Thyroid gland (tissue), 4 donors: ENCODE measurements around the gene SCD5.

Experiments
- CTCF ChIP-seq, 6 experiments: fragments of 200-600 bp in 3 of 6; fragments of 450-650 bp in 3 of 6; sonication (generic) in 3 of 6; IDR thresholded peaks; one replicate each; pipeline ENCODE4 v1.5.1; 2016 to 2019; ENCODE audit warnings: antibody characterized with exemption in 6 of 6, mild to moderate bottlenecking in 2 of 6, inconsistent platforms in 1 of 6, moderate library complexity in 1 of 6
- POLR2A ChIP-seq, 2 donors: fragments of 450-650 bp; IDR thresholded peaks; one replicate each; pipeline ENCODE4 v1.6.1; 2017; ENCODE audit warnings: antibody characterized with exemption in 2 of 2, mild to moderate bottlenecking in 2 of 2, moderate library complexity in 1 of 2

- no peak for TF ChIP-seq CTCF (IDR thresholded peaks at IDR 0.05)
- TF ChIP-seq POLR2A (IDR thresholded peaks at IDR 0.05) = no peak
Measured at GRCh38 chr4:82842593-82842992, 44.0 kb upstream of the SCD5 start.
